ENCODE results near the gene POU3F1.

- TF ChIP-seq EZH2 (IDR thresholded peaks at IDR 0.05; ENCODE audit: borderline replicate concordance, low read length) (no peak), CTCF (IDR thresholded peaks at IDR 0.05; ENCODE audit: low read length) (no peak)
These were observed 37.3 kb downstream of the POU3F1 start for GRCh38 chr1:38009088-38009840.
